HEK293 (cell line): ENCODE data around the gene LDHAL6B.

Source experiments
- CTCF ChIP-seq: fragments of 450-650 bp; formaldehyde crosslinking; IDR thresholded peaks from 2 replicates; pipeline ENCODE4 v1.5.1; 2016; ENCODE audit warnings: missing biosample characterization, missing genetic modification characterization
- SCRT1 ChIP-seq: fragments of 450-650 bp; formaldehyde crosslinking; IDR thresholded peaks from 2 replicates; pipeline ENCODE4 v1.5.1; 2016; ENCODE audit warnings: missing biosample characterization, missing genetic modification characterization, borderline replicate concordance

- no peak for TF ChIP-seq SCRT1 (tag by site-specific recombination)
- no peak for TF ChIP-seq CTCF (tag by site-specific recombination)
Observed at GRCh38 chr15:59170295-59171066, 36.2 kb upstream of the LDHAL6B start.
